OCI-LY7 (cell line): ENCODE data around the gene RNF223. TPM values are rescaled to one million over a fixed set of nuclear protein-coding genes. Genes with fewer than 3 reads are reported as not detected.

Experiments used
- BruUV-seq: library from RNA; stranded (reverse); fragments of 400-500 nt; replicated peaks from 2 replicates; lab custom pipeline; 2021; lab: Mats Ljungman, UMichigan
- CTCF ChIA-PET: fragments of 300-600 bp; sonication (Branson Sonifier 250); formaldehyde crosslinking; loops from one replicate; lab custom pipeline; 2022; ENCODE audit warnings: antibody characterized with exemption; ENCODE audit not compliant: unreplicated experiment; lab: Charles Lee
- POLR2A ChIA-PET: fragments of 300-600 bp; sonication (Branson Sonifier 250); formaldehyde crosslinking; loops from one replicate; lab custom pipeline; 2022; ENCODE audit warnings: antibody characterized with exemption; lab: Charles Lee
- DNase-seq: peaks from one replicate; pipeline ENCODE4 v3.0.0-alpha.2; 2015; ENCODE audit warnings: low spot score
- H2AFZ ChIP-seq: fragments of 200-600 bp; sonication (generic), shearing (Covaris generic); 2 replicates; pipeline ENCODE4 v1.6.1; 2014; ENCODE audit warnings: mild to moderate bottlenecking, antibody characterized with exemption, low read length, moderate library complexity
- H3K27ac ChIP-seq: fragments of 200-600 bp; sonication (generic); 2 replicates; pipeline ENCODE4 v1.5.1; 2014; ENCODE audit warnings: mixed run types, low read depth, mild to moderate bottlenecking, moderate library complexity, low read length, inconsistent platforms; ENCODE audit not compliant: poor library complexity, severe bottlenecking
- H3K36me3 ChIP-seq: fragments of 200-600 bp; sonication (generic); 2 replicates; pipeline ENCODE4 v1.6.1; 2014; ENCODE audit warnings: mild to moderate bottlenecking, antibody characterized with exemption, low read length, moderate library complexity, mixed read lengths; ENCODE audit not compliant: insufficient read depth
- H3K4me1 ChIP-seq: fragments of 200-600 bp; sonication (generic); 2 replicates; pipeline ENCODE4 v1.5.1; 2014; ENCODE audit warnings: mild to moderate bottlenecking, low read length; ENCODE audit not compliant: insufficient read depth, poor library complexity, severe bottlenecking
- H3K4me2 ChIP-seq: fragments of 200-600 bp; sonication (generic); 2 replicates; pipeline ENCODE4 v1.6.1; 2014; ENCODE audit warnings: mild to moderate bottlenecking, low read length
- H3K4me3 ChIP-seq: fragments of 200-600 bp; sonication (generic); 2 replicates; pipeline ENCODE4 v1.5.1; 2014; ENCODE audit warnings: mild to moderate bottlenecking, low read depth, low read length; ENCODE audit not compliant: poor library complexity, severe bottlenecking
- H3K79me2 ChIP-seq: fragments of 200-600 bp; sonication (generic); 2 replicates; pipeline ENCODE4 v1.6.1; 2016; ENCODE audit warnings: low read depth, mild to moderate bottlenecking, low read length, moderate library complexity, mixed read lengths; ENCODE audit not compliant: insufficient read depth
- H3K9me2 ChIP-seq: fragments of 200-600 bp; sonication (generic); 2 replicates; pipeline ENCODE4 v1.6.1; 2016; ENCODE audit warnings: mild to moderate bottlenecking, low read length, mixed read lengths; ENCODE audit not compliant: insufficient read depth
- H3K9me3 ChIP-seq: fragments of 200-600 bp; sonication (generic); 2 replicates; pipeline ENCODE4 v1.6.1; 2014; ENCODE audit warnings: mild to moderate bottlenecking, mixed run types, low read length, mixed read lengths
- H4K20me1 ChIP-seq: fragments of 200-600 bp; sonication (generic); 2 replicates; pipeline ENCODE4 v1.6.1; 2014; ENCODE audit warnings: mild to moderate bottlenecking, antibody characterized with exemption, low read length, moderate library complexity, mixed read lengths; ENCODE audit not compliant: insufficient read depth
- CTCF ChIP-seq: fragments of 200-600 bp; sonication (generic); conservative IDR thresholded peaks from 2 replicates; pipeline ENCODE4 v1.5.1; 2014; ENCODE audit warnings: mild to moderate bottlenecking, antibody characterized with exemption, low read length, moderate library complexity, mixed read lengths
- EZH2phosphoT487 ChIP-seq: fragments of 200-600 bp; sonication (generic); IDR thresholded peaks from 2 replicates; pipeline ENCODE4 v1.6.1; 2018; ENCODE audit warnings: low read depth, borderline replicate concordance, mild to moderate bottlenecking, mixed run types, antibody characterized with exemption, low read length, moderate library complexity, mixed read lengths
- intact Hi-C: fragments of 100-400 bp; cut with micrococcal nuclease; formaldehyde crosslinking; loops from one replicate; pipeline ENCODE4 v1.10.0; 2022; ENCODE audit not compliant: unreplicated experiment
- total RNA-seq, 2 experiments: library from RNA; depleted of rRNA in 1 of 2; stranded (reverse); fragments of >200 nt in 1 of 2; shearing (Covaris generic) in 1 of 2; gene quantifications; 2 replicates each; pipeline ENCODE4 v1.2.3, GENCODE V29; 2014 to 2022

Gene RNF223
- total RNA-seq, 2 experiments from 2014 or later, result not detected

GRCh38 chr1:1115136-1115785, 41.2 kb upstream of the RNF223 start:
- 0 out of 2 replicates have a peak, but pooled peaks cover 4% of the 10 kb centered on the region for H3K79me2 ChIP-seq
- peaks cover 23% of the 10 kb centered on the region for H3K36me3 ChIP-seq
- peak overlapping the region; percentile 95 for H3K4me3 ChIP-seq
- peaks cover 5% of the 10 kb centered on the region for H3K4me1 ChIP-seq
- peak overlapping the region; percentile 76; the same call in 1 of the 2 replicates for H2AFZ ChIP-seq
- H4K20me1 ChIP-seq, result no peaks in the 10 kb centered on the region
- ChIA-PET CTCF (no interaction called here), POLR2A (interaction anchor here (0.5 kb wide), 1 partner anchor 146 kb away, joined by 3 read pairs; no protein-coding TSS in a partner anchor)
- TF ChIP-seq CTCF (no peak), EZH2phosphoT487 (no peak)
- BruUV-seq, result no TSS peak
- peak overlapping the region; percentile 75 for H3K4me2 ChIP-seq
- peaks cover 7% of the 10 kb centered on the region; the same call in 1 of the 2 replicates for H3K9me3 ChIP-seq
- H3K9me2 ChIP-seq, result no peaks in the 10 kb centered on the region
- H3K27ac ChIP-seq, result no peak overlapping the region
- intact Hi-C loops, result loop anchor here (5.0 kb wide), 1 partner anchor 192 kb away; the partner anchor contains the start of genes ACAP3 and PUSL1
- no peak for DNase-seq

- Histone ChIP-seq H3K27ac (no peak overlapping the region), H3K9me2 (no peaks in the 10 kb centered on the region), H3K4me3 (no peak overlapping the region), H3K9me3 (peaks cover 7% of the 10 kb centered on the region; the same call in 1 of the 2 replicates), H2AFZ (no peak overlapping the region), H3K4me1 (peaks cover 5% of the 10 kb centered on the region), H3K4me2 (no peak overlapping the region), H3K36me3 (peaks cover 23% of the 10 kb centered on the region), H3K79me2 (0 out of 2 replicates have a peak, but pooled peaks cover 4% of the 10 kb centered on the region), H4K20me1 (no peaks in the 10 kb centered on the region)
- no TSS peak for BruUV-seq
- ChIA-PET POLR2A (interaction anchor here (0.7 to 1.0 kb wide), 2 partner anchors 34 to 44 kb away, joined by 3 to 6 read pairs; no protein-coding TSS in a partner anchor), CTCF (no interaction called here)
- DNase-seq, result no peak
- no peak for TF ChIP-seq CTCF
- intact Hi-C loops, result no loop called here
These were observed 40.3 kb upstream of the RNF223 start for GRCh38 chr1:1114431-1114830.
